ENCODE measurements around the gene SLCO3A1.

Gene SLCO3A1

GRCh38 chr15:92151168-92151567, 297.7 kb downstream of the SLCO3A1 start:
- Histone ChIP-seq H3K27ac (no peak overlapping the region), H3K4me3 (ENCODE audit: low read depth, low read length) (no peak overlapping the region), H3K27me3 (ENCODE audit: insufficient read depth, low read depth, severe bottlenecking) (peaks cover 61% of the 10 kb centered on the region), H3K36me3 (no peaks in the 10 kb centered on the region), H3K9me3 (ENCODE audit: severe bottlenecking) (no peaks in the 10 kb centered on the region)
- no peak for TF ChIP-seq CTCF (IDR thresholded peaks at IDR 0.05; ENCODE audit: low read depth, low read length)
- DNase-seq = no peak

- no peaks in the 10 kb centered on the region for H3K9me3 ChIP-seq (ENCODE audit: severe bottlenecking)
- DNase-seq = no peak
- H3K27ac ChIP-seq = no peak overlapping the region
- TF ChIP-seq CTCF (IDR thresholded peaks at IDR 0.05; ENCODE audit: low read depth, low read length) = no peak
- no peak overlapping the region for H3K4me3 ChIP-seq (ENCODE audit: low read depth, low read length)
- peaks cover 58% of the 10 kb centered on the region for H3K27me3 ChIP-seq (ENCODE audit: insufficient read depth, low read depth, severe bottlenecking)
- no peaks in the 10 kb centered on the region for H3K36me3 ChIP-seq
Measured at GRCh38 chr15:92151741-92152140, 298.2 kb downstream of the SLCO3A1 start.

GRCh38 chr15:92152983-92153382, 299.5 kb downstream of the SLCO3A1 start:
- no peak for DNase-seq
- no peaks in the 10 kb centered on the region for H3K36me3 ChIP-seq
- no peaks in the 10 kb centered on the region for H3K9me3 ChIP-seq (ENCODE audit: severe bottlenecking)
- no peak for TF ChIP-seq CTCF (IDR thresholded peaks at IDR 0.05; ENCODE audit: low read depth, low read length)
- peaks cover 59% of the 10 kb centered on the region for H3K27me3 ChIP-seq (ENCODE audit: insufficient read depth, low read depth, severe bottlenecking)
- H3K4me3 ChIP-seq (ENCODE audit: low read depth, low read length) = no peak overlapping the region
- no peak overlapping the region for H3K27ac ChIP-seq

GRCh38 chr15:92153620-92154019, 300.1 kb downstream of the SLCO3A1 start:
- DNase-seq = no peak
- no peak overlapping the region for H3K4me3 ChIP-seq (ENCODE audit: low read depth, low read length)
- no peak overlapping the region for H3K27ac ChIP-seq
- H3K27me3 ChIP-seq (ENCODE audit: insufficient read depth, low read depth, severe bottlenecking) = peaks cover 64% of the 10 kb centered on the region
- no peaks in the 10 kb centered on the region for H3K36me3 ChIP-seq
- TF ChIP-seq CTCF (IDR thresholded peaks at IDR 0.05; ENCODE audit: low read depth, low read length) = no peak
- no peaks in the 10 kb centered on the region for H3K9me3 ChIP-seq (ENCODE audit: severe bottlenecking)

GRCh38 chr15:92155934-92156333, 302.4 kb downstream of the SLCO3A1 start:
- Histone ChIP-seq H3K27me3 (ENCODE audit: insufficient read depth, low read depth, severe bottlenecking) (peaks cover 77% of the 10 kb centered on the region), H3K27ac (no peak overlapping the region), H3K36me3 (no peaks in the 10 kb centered on the region), H3K9me3 (ENCODE audit: severe bottlenecking) (no peaks in the 10 kb centered on the region), H3K4me3 (ENCODE audit: low read depth, low read length) (no peak overlapping the region)
- TF ChIP-seq CTCF (IDR thresholded peaks at IDR 0.05; ENCODE audit: low read depth, low read length) = no peak
- DNase-seq = no peak

GRCh38 chr15:92157666-92158298, 304.3 kb downstream of the SLCO3A1 start:
- no peak for DNase-seq
- no peak overlapping the region for H3K4me3 ChIP-seq (ENCODE audit: low read depth, low read length)
- TF ChIP-seq CTCF (IDR thresholded peaks at IDR 0.05; ENCODE audit: low read depth, low read length) = no peak
- H3K27me3 ChIP-seq (ENCODE audit: insufficient read depth, low read depth, severe bottlenecking) = peaks cover 73% of the 10 kb centered on the region
- H3K36me3 ChIP-seq = no peaks in the 10 kb centered on the region
- H3K27ac ChIP-seq = no peak overlapping the region
- no peaks in the 10 kb centered on the region for H3K9me3 ChIP-seq (ENCODE audit: severe bottlenecking)

Data from WERI-Rb-1 (cell line).